ENCODE measurements around the gene TBC1D5.

DNA sequence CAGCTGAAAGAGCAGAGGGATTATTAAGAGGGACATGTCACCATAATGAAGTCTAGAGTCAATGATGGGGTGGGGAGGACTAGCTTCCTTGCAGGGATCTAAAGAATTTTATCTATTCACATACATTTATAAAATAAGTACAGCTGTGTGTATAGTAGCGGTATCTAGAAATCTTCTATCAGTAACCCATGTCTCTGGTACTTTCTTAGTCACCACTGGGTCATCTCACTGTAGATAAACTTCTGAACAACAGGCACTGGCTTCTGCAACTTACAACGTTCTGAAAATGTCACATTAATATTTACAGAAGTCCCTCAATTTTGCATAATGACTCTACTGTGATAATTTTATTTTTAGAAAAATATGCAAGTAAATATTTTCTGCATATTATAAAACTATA is 401.7 kb downstream of the TBC1D5 start:
- TF ChIP-seq, protein P1, sequence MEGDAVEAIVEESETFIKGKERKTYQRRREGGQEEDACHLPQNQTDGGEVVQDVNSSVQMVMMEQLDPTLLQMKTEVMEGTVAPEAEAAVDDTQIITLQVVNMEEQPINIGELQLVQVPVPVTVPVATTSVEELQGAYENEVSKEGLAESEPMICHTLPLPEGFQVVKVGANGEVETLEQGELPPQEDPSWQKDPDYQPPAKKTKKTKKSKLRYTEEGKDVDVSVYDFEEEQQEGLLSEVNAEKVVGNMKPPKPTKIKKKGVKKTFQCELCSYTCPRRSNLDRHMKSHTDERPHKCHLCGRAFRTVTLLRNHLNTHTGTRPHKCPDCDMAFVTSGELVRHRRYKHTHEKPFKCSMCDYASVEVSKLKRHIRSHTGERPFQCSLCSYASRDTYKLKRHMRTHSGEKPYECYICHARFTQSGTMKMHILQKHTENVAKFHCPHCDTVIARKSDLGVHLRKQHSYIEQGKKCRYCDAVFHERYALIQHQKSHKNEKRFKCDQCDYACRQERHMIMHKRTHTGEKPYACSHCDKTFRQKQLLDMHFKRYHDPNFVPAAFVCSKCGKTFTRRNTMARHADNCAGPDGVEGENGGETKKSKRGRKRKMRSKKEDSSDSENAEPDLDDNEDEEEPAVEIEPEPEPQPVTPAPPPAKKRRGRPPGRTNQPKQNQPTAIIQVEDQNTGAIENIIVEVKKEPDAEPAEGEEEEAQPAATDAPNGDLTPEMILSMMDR (IDR thresholded peaks at IDR 0.05): no peak
- no peak for TF ChIP-seq POLR2A (IDR thresholded peaks at IDR 0.05)
